ENCODE results near the gene FAF2.

GRCh38 chr5:176407456-176408251 is 40.5 kb upstream of the FAF2 start:
- TF ChIP-seq CTCF (conservative IDR thresholded peaks at IDR 0.05) (no peak), EZH2 (IDR thresholded peaks at IDR 0.05; ENCODE audit: low read depth) (no peak)
